HEK293 (cell line): ENCODE measurements around the gene TEAD1.
A peak's percentile ranks its signal among the peaks of the same experiment; 100 is the strongest.

Experiments
- CTCF ChIA-PET: fragments of 350-600 bp; formaldehyde crosslinking; extraction: SDS; loops from one replicate; lab custom pipeline; 2021; ENCODE audit warnings: antibody characterized with exemption; lab: Yijun Ruan, JAX
- POLR2A ChIA-PET: fragments of 300-600 bp; formaldehyde crosslinking; extraction: SDS; loops from one replicate; lab custom pipeline; 2020; ENCODE audit warnings: antibody characterized with exemption, inconsistent platforms; lab: Yijun Ruan, JAX
- H3K27ac ChIP-seq: fragments of 200-500 bp; sonication (Bioruptor generic); 2 replicates; pipeline ENCODE4 v1.5.1; 2014; ENCODE audit warnings: low read depth, low read length, control low read depth, inconsistent platforms; ENCODE audit errors: extremely low read depth
- H3K36me3 ChIP-seq, 2 experiments: fragments of 200-500 bp in 1 of 2; sonication (Bioruptor generic) in 1 of 2; 1 replicate in 1 of 2; 2 replicates in 1 of 2; pipeline ENCODE4 v1.5.1; 2014 to 2017; ENCODE audit warnings: inconsistent platforms in 2 of 2, low read length in 2 of 2; ENCODE audit not compliant: control insufficient read depth in 2 of 2, insufficient read depth in 1 of 2
- H3K4me1 ChIP-seq: fragments of 200-500 bp; sonication (Bioruptor generic); 2 replicates; pipeline ENCODE4 v1.5.1; 2014; ENCODE audit warnings: mild to moderate bottlenecking, low read length, inconsistent platforms; ENCODE audit not compliant: control insufficient read depth, insufficient read depth
- H3K4me3 ChIP-seq: 2 replicates; pipeline ENCODE4 v1.5.1; 2011; ENCODE audit warnings: low read depth, mild to moderate bottlenecking, control low read depth, low read length, moderate library complexity
- H3K9me3 ChIP-seq: fragments of 200-500 bp; sonication (Bioruptor generic); 2 replicates; pipeline ENCODE4 v1.5.1; 2014; ENCODE audit warnings: low read depth, low read length, inconsistent platforms; ENCODE audit not compliant: control insufficient read depth, insufficient read depth
- GLI4 ChIP-seq: fragments of 450-650 bp; formaldehyde crosslinking; IDR thresholded peaks from 2 replicates; pipeline ENCODE4 v1.5.1; 2016; ENCODE audit warnings: missing biosample characterization, missing genetic modification characterization
- KLF9 ChIP-seq: fragments of 450-650 bp; formaldehyde crosslinking; IDR thresholded peaks from 2 replicates; pipeline ENCODE4 v1.5.1; 2016; ENCODE audit warnings: missing biosample characterization, missing genetic modification characterization, low read depth
- PRDM1 ChIP-seq: fragments of 450-650 bp; formaldehyde crosslinking; IDR thresholded peaks from 2 replicates; pipeline ENCODE4; 2016; ENCODE audit warnings: missing biosample characterization, missing genetic modification characterization
- SCRT2 ChIP-seq: fragments of 450-650 bp; formaldehyde crosslinking; IDR thresholded peaks from 2 replicates; pipeline ENCODE4 v1.5.1; 2016; ENCODE audit warnings: missing biosample characterization, missing genetic modification characterization
- ZIC2 ChIP-seq: fragments of 450-650 bp; formaldehyde crosslinking; IDR thresholded peaks from 2 replicates; pipeline ENCODE4 v1.5.1; 2016; ENCODE audit warnings: missing biosample characterization, missing genetic modification characterization
- ZNF148 ChIP-seq: fragments of 450-650 bp; formaldehyde crosslinking; IDR thresholded peaks from 2 replicates; pipeline ENCODE4 v1.5.0; 2017; ENCODE audit warnings: missing biosample characterization, missing genetic modification characterization, borderline replicate concordance
- ZNF221 ChIP-seq: fragments of 450-650 bp; formaldehyde crosslinking; IDR thresholded peaks from 2 replicates; pipeline ENCODE4 v1.5.1; 2017; ENCODE audit warnings: missing biosample characterization, missing genetic modification characterization, borderline replicate concordance
- ZNF350 ChIP-seq: fragments of 450-650 bp; formaldehyde crosslinking; IDR thresholded peaks from 2 replicates; pipeline ENCODE4 v1.5.0; 2017; ENCODE audit warnings: missing biosample characterization, mild to moderate bottlenecking, missing genetic modification characterization
- ZNF416 ChIP-seq: fragments of 450-650 bp; formaldehyde crosslinking; IDR thresholded peaks from 2 replicates; pipeline ENCODE4 v1.5.1; 2016; ENCODE audit warnings: missing biosample characterization, missing genetic modification characterization
- ZNF473 ChIP-seq: fragments of 450-650 bp; formaldehyde crosslinking; IDR thresholded peaks from 2 replicates; pipeline ENCODE4 v1.5.1; 2017; ENCODE audit warnings: missing biosample characterization, missing genetic modification characterization
- ZNF596 ChIP-seq: fragments of 450-650 bp; IDR thresholded peaks from 2 replicates; pipeline ENCODE4 v1.5.0; 2018; ENCODE audit warnings: missing biosample characterization, mild to moderate bottlenecking, missing genetic modification characterization, moderate library complexity
- ZNF660 ChIP-seq: fragments of 450-650 bp; IDR thresholded peaks from 2 replicates; pipeline ENCODE4 v1.5.1; 2018; ENCODE audit warnings: missing biosample characterization, mild to moderate bottlenecking, missing genetic modification characterization
- TF ChIP-seq, protein P1 (sequence below): fragments of 450-650 bp; formaldehyde crosslinking; IDR thresholded peaks from 2 replicates; pipeline ENCODE4 v1.5.1; 2016; ENCODE audit warnings: missing biosample characterization, missing genetic modification characterization, borderline replicate concordance

TEAD1 gene

DNA sequence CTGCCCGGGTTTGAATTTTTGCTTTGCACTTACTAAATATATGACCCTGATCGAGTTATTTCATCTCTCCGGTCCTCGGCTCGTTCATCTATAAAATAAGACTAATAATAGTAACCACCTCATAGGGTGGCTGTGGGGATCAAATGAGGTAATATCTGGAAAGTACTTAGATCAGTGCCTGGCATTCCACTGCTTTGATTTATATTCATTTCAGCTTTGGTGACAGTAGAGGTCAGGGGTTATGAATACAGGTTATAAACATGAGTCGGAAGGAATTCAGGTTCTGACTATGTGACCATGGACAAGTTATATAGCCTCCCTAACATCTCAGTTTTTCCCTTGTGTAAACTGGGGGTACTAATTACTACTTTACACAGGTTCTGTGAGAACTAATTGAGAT lies 2.9 kb upstream of the TEAD1 start:
- TF ChIP-seq KLF9 (no peak), ZNF350 (no peak), GLI4 (tag by site-specific recombination) (no peak), ZNF473 (no peak)
- Histone ChIP-seq H3K36me3 (no peaks in the 10 kb centered on the region), H3K4me3 (no peak overlapping the region), H3K27ac (no peak overlapping the region), H3K9me3 (no peaks in the 10 kb centered on the region), H3K4me1 (no peaks in the 10 kb centered on the region)
- POLR2A ChIA-PET = no interaction called here
- CTCF ChIA-PET = interaction anchor here (0.6 to 1.1 kb wide), 5 partner anchors 17 to 508 kb away, joined by 3 to 4 read pairs (median 3); no protein-coding TSS in a partner anchor

- CTCF ChIA-PET = interaction anchor here (0.6 to 0.8 kb wide), 2 partner anchors 71 to 77 kb away, joined by 3 read pairs; no protein-coding TSS in a partner anchor
These were observed 659 bp upstream of the TEAD1 start for GRCh38 chr11:12673601-12673923.

DNA sequence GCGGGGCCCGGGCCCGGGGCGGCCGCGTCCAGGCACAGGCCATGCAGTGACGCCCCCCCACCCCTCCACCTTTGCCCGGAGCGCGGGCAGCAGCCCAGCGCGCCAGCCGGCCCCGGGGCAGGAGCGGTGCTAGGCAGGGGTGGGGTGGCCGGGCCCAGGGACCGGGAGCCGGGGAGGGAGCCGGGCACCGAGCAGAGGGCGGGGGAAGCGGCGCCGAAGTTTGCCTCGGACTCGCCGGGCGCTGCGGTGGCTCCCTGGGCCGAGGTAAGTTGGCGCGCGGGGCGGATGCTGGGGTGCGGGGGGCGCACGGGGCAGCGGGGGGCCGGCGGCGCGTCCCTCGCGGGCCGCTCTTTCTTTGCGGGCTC lies 332 bp downstream of the TEAD1 start:
- ChIA-PET POLR2A (interaction anchor here (1.4 kb wide), 1 partner anchor 168 kb away, joined by 3 read pairs; no protein-coding TSS in a partner anchor), CTCF (no interaction called here)
- H3K4me1 ChIP-seq = peaks cover 6% of the 10 kb centered on the region; the same call in 1 of the 2 replicates
- peaks cover 0 to 2% of the 10 kb centered on the region in 2 experiments; a peak in 1 of 3 replicates for H3K36me3 ChIP-seq
- TF ChIP-seq ZNF596 (tag by site-specific recombination) (no peak), ZNF221 (tag by site-specific recombination) (no peak), ZNF148 (tag by site-specific recombination) (no peak), ZNF660 (tag by site-specific recombination) (no peak), ZIC2 (no peak), ZNF416 (tag by site-specific recombination) (no peak)
- TF ChIP-seq, protein P1, sequence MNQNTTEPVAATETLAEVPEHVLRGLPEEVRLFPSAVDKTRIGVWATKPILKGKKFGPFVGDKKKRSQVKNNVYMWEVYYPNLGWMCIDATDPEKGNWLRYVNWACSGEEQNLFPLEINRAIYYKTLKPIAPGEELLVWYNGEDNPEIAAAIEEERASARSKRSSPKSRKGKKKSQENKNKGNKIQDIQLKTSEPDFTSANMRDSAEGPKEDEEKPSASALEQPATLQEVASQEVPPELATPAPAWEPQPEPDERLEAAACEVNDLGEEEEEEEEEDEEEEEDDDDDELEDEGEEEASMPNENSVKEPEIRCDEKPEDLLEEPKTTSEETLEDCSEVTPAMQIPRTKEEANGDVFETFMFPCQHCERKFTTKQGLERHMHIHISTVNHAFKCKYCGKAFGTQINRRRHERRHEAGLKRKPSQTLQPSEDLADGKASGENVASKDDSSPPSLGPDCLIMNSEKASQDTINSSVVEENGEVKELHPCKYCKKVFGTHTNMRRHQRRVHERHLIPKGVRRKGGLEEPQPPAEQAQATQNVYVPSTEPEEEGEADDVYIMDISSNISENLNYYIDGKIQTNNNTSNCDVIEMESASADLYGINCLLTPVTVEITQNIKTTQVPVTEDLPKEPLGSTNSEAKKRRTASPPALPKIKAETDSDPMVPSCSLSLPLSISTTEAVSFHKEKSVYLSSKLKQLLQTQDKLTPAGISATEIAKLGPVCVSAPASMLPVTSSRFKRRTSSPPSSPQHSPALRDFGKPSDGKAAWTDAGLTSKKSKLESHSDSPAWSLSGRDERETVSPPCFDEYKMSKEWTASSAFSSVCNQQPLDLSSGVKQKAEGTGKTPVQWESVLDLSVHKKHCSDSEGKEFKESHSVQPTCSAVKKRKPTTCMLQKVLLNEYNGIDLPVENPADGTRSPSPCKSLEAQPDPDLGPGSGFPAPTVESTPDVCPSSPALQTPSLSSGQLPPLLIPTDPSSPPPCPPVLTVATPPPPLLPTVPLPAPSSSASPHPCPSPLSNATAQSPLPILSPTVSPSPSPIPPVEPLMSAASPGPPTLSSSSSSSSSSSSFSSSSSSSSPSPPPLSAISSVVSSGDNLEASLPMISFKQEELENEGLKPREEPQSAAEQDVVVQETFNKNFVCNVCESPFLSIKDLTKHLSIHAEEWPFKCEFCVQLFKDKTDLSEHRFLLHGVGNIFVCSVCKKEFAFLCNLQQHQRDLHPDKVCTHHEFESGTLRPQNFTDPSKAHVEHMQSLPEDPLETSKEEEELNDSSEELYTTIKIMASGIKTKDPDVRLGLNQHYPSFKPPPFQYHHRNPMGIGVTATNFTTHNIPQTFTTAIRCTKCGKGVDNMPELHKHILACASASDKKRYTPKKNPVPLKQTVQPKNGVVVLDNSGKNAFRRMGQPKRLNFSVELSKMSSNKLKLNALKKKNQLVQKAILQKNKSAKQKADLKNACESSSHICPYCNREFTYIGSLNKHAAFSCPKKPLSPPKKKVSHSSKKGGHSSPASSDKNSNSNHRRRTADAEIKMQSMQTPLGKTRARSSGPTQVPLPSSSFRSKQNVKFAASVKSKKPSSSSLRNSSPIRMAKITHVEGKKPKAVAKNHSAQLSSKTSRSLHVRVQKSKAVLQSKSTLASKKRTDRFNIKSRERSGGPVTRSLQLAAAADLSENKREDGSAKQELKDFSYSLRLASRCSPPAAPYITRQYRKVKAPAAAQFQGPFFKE (tag by site-specific recombination) = no peak
- TF ChIP-seq, all 188 proteins: peak for 0
- Histone ChIP-seq H3K4me3 (peak overlapping the region; percentile 78), H3K9me3 (no peaks in the 10 kb centered on the region), H3K27ac (peak overlapping the region; percentile 65; the same call in 1 of the 2 replicates)

More at GRCh38 chr11:12673601-12673923, 659 bp upstream of the TEAD1 start:
- no peaks in the 10 kb centered on the region for H3K9me3 ChIP-seq
- TF ChIP-seq SCRT2 (no peak), PRDM1 (tag by site-specific recombination) (peak; percentile 80)
- TF ChIP-seq, all 188 proteins: peak for 1
- peak overlapping the region; percentile 48; the same call in 1 of the 2 replicates for H3K27ac ChIP-seq
- peak overlapping the region; percentile 78 for H3K4me3 ChIP-seq
- POLR2A ChIA-PET = interaction anchor here (0.8 to 1.4 kb wide), 2 partner anchors 168 to 169 kb away, joined by 3 read pairs; no protein-coding TSS in a partner anchor
- H3K4me1 ChIP-seq = 0 out of 2 replicates have a peak, but pooled peaks cover 4% of the 10 kb centered on the region
- peaks cover 0 to 2% of the 10 kb centered on the region in 2 experiments; a peak in 1 of 3 replicates for H3K36me3 ChIP-seq
